GM18951 (cell line): ENCODE measurements around the gene SCAPER.

Source experiments
- POLR2A ChIP-seq: IDR thresholded peaks from 4 replicates; pipeline ENCODE4 v1.6.1; 2011; ENCODE audit warnings: mild to moderate bottlenecking; ENCODE audit not compliant: insufficient read length, insufficient read depth; ENCODE audit errors: extremely low read depth
- in situ Hi-C: fragments of 300-500 bp; cut with MboI; formaldehyde crosslinking; loops from one replicate; pipeline ENCODE4 v1.12.0; 2022; ENCODE audit warnings: low sequenced_read_pairs, mixed read lengths, inconsistent platforms; ENCODE audit not compliant: unreplicated experiment

The SCAPER gene

GRCh38 chr15:76377751-76378150 is 527.4 kb downstream of the SCAPER start:
- TF ChIP-seq POLR2A, result no peak

GRCh38 chr15:76377217-76377616 is 527.9 kb downstream of the SCAPER start:
- in situ Hi-C loops, result no loop called here
- no peak for TF ChIP-seq POLR2A

More at GRCh38 chr15:76377751-76378150, 527.4 kb downstream of the SCAPER start:
- in situ Hi-C loops, result no loop called here

- in situ Hi-C loops, result no loop called here
- no peak for TF ChIP-seq POLR2A
Observed at GRCh38 chr15:76376816-76377215, 528.3 kb downstream of the SCAPER start.

GRCh38 chr15:76376029-76376428 is 529.1 kb downstream of the SCAPER start:
- in situ Hi-C loops, result no loop called here
- TF ChIP-seq POLR2A, result no peak

- TF ChIP-seq POLR2A, result no peak
- in situ Hi-C loops, result no loop called here
Observed at GRCh38 chr15:76368122-76368621, 537.0 kb downstream of the SCAPER start.

- TF ChIP-seq POLR2A, result no peak
- in situ Hi-C loops, result no loop called here
Observed at GRCh38 chr15:76366714-76367113, 538.4 kb downstream of the SCAPER start.

- TF ChIP-seq POLR2A, result no peak
- in situ Hi-C loops, result no loop called here
Observed at GRCh38 chr15:76363251-76363650, 541.9 kb downstream of the SCAPER start.

- TF ChIP-seq POLR2A, result no peak
- in situ Hi-C loops, result no loop called here
Observed at GRCh38 chr15:76360416-76360815, 544.7 kb downstream of the SCAPER start.

- in situ Hi-C loops, result no loop called here
- no peak for TF ChIP-seq POLR2A
Observed at GRCh38 chr15:76359152-76359551, 546.0 kb downstream of the SCAPER start.

GRCh38 chr15:76358453-76358852 is 546.7 kb downstream of the SCAPER start:
- no peak for TF ChIP-seq POLR2A
- in situ Hi-C loops, result no loop called here

GRCh38 chr15:76354823-76355440 is 550.2 kb downstream of the SCAPER start:
- TF ChIP-seq POLR2A, result no peak
- in situ Hi-C loops, result no loop called here

- in situ Hi-C loops, result no loop called here
- TF ChIP-seq POLR2A, result no peak
Observed at GRCh38 chr15:76353903-76354302, 551.2 kb downstream of the SCAPER start.

GRCh38 chr15:76353023-76353577 is 552.0 kb downstream of the SCAPER start:
- no peak for TF ChIP-seq POLR2A
- in situ Hi-C loops, result no loop called here

- in situ Hi-C loops, result no loop called here
- no peak for TF ChIP-seq POLR2A
Observed at GRCh38 chr15:76349301-76350070, 555.7 kb downstream of the SCAPER start.
